ENCODE results near the gene SPOCK1. TPM values are rescaled to one million over a fixed set of nuclear protein-coding genes. Genes with fewer than 3 reads are reported as not detected.

SPOCK1 gene
- total and polyA plus RNA-seq, 2 of the 13 experiments (the other 11 are each of a cell fraction or from before 2014, with no cell fraction given) = 0.18 to 0.29 TPM

GRCh38 chr5:137182576-137182975, 316.6 kb downstream of the SPOCK1 start:
- 17% methylated on average over 1 of the region's 3 CpGs for WGBS (ENCODE audit: low lambda C conversion rate)
- CTCF ChIA-PET (ENCODE audit: low intra/inter-chr PET ratio, low total read pairs) = no interaction called here
- Histone ChIP-seq H4K20me1 (ENCODE audit: insufficient read depth, low read length) (no peaks in the 10 kb centered on the region), H3K4me1 (ENCODE audit: insufficient read depth, low read length) (no peaks in the 10 kb centered on the region), H2AFZ (ENCODE audit: low read length) (no peak overlapping the region), H3K4me2 (ENCODE audit: low read depth, low read length) (no peak overlapping the region), H3K27ac (ENCODE audit: extremely low read length, insufficient read depth, low read length) (no peak overlapping the region), H3K36me3 (replicated peaks in 1 of 2; ENCODE audit: control insufficient read depth in 1 of 2, insufficient read depth in 2 of 2, low read length in 2 of 2) (no peaks in the 10 kb centered on the region), H3K4me3 (replicated peaks in 1 of 3; ENCODE audit: insufficient read depth in 1 of 3, low read depth in 2 of 3, low read length in 3 of 3) (no peak overlapping the region), H3K79me2 (ENCODE audit: insufficient read depth, low read length) (no peaks in the 10 kb centered on the region), H3K9ac (ENCODE audit: insufficient read depth, low read depth, low read length) (no peak overlapping the region), H3K9me3 (ENCODE audit: low read length) (no peaks in the 10 kb centered on the region), H3K27me3 (ENCODE audit: control insufficient read depth in 1 of 2, insufficient read depth in 2 of 2, low read length in 2 of 2) (peaks cover 2 to 5% of the 10 kb centered on the region in 2 experiments; a peak in 2 of 5 replicates)
- in situ Hi-C loops (cut with HindIII; ENCODE audit: extremely low pct_ligation_motif_present, low pct_unique_long_range_greater_than_20kb) (no loop called here), intact Hi-C loops (cut with micrococcal nuclease; ENCODE audit: unreplicated experiment) (no loop called here)
- ATAC-seq (no peak), DNase-seq (ENCODE audit: low spot score) (no peak), FAIRE-seq (no peak)
- BruUV-seq (replicated peaks) = no TSS peak
- POLR2A ChIA-PET = no interaction called here
- no peak for TF ChIP-seq ZBTB7B (CRISPR knock-in tag; IDR thresholded peaks at IDR 0.05)
- no peak for TF ChIP-seq TBX3 (IDR thresholded peaks at IDR 0.05; ENCODE audit: borderline replicate concordance)
- no peak for TF ChIP-seq ZNF281 (CRISPR knock-in tag; IDR thresholded peaks at IDR 0.05; ENCODE audit: borderline replicate concordance)
- TF ChIP-seq ZBTB49 (CRISPR knock-in tag; IDR thresholded peaks at IDR 0.05; ENCODE audit: borderline replicate concordance) = no peak
- TF ChIP-seq CHCHD3 (CRISPR knock-in tag; IDR thresholded peaks at IDR 0.05) = no peak
- TF ChIP-seq ZNF605 (CRISPR knock-in tag; IDR thresholded peaks at IDR 0.05) = no peak
- TF ChIP-seq NAIF1 (CRISPR knock-in tag; IDR thresholded peaks at IDR 0.05; ENCODE audit: borderline replicate concordance) = no peak
- TF ChIP-seq KDM2A (CRISPR knock-in tag; IDR thresholded peaks at IDR 0.05; ENCODE audit: borderline replicate concordance, low read depth) = no peak
- TF ChIP-seq SNRNP70 (IDR thresholded peaks at IDR 0.05; ENCODE audit: low read depth, low read length) = no peak
- TF ChIP-seq MAX (IDR thresholded peaks at IDR 0.05) = no peak
- no peak for TF ChIP-seq PRDM4 (CRISPR knock-in tag; IDR thresholded peaks at IDR 0.05; ENCODE audit: borderline replicate concordance)
- no peak for TF ChIP-seq ATF3 (CRISPR knock-in tag; IDR thresholded peaks at IDR 0.05)
- TF ChIP-seq ZNF10 (CRISPR knock-in tag; IDR thresholded peaks at IDR 0.05; ENCODE audit: borderline replicate concordance, low read depth) = no peak
- no peak for TF ChIP-seq FOXP4 (CRISPR knock-in tag; IDR thresholded peaks at IDR 0.05)
